GM21737 (cell line): ENCODE results near the gene PRR19.
"Not testable (repeated sequence)": the region's sequence is repeated elsewhere in the genome, so short reads cannot be mapped to it uniquely, and the experiment has no call there.

ENCODE experiments used
- ATAC-seq: cut with Tn5 transposase; IDR thresholded peaks from one replicate; pipeline ENCODE4 v1.9.1; 2021; ENCODE audit warnings: mild to moderate bottlenecking, moderate library complexity; ENCODE audit not compliant: unreplicated experiment

PRR19 gene, protein sequence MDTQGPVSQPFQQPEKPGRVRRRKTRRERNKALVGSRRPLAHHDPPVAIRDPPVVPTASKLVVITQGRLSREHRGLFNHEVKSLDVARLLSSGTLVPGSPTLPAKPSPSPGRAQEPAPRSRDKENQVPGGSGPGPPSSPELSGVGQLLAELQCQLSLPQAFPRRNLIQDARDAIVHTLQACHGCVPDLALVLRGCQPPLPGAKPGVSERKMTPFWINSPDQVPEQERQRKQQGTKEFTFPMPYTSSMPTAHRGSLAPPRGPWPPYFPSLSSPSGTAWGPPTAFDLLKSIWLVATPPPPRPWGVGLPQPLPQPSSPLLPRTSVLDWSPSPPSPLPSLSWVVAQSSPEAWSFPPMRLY

DNA sequence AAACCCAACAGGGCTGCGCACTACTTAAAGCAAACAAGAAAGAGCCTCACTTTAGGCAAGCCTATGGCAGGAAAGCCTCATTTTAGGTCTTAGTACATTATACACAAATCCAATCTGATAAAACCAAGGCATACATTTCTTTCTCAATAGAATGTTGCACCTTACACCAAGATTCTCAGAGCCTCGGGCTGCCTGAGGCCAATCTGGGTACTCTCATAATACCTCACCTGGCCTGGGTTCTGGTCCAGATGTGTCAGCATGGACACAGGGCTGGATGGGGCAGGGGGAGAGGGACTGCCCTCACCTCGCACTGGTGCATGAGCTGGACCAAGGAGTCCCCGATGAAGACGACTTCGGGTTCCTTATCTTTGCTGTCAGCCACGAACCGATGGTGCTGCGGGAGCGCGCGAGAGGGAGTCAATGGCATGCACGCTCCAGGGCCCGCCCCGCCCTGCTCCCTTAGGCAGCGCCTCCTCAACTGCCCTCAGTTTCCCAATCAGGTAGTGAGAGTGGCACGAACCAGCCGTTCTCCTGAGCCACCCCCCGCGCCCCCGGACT is at the start of gene PRR19:
PRR19 (plus strand) TSS at position 487 of the 558 bp plus-strand sequence. CDS start 7,453 bp downstream, outside the sequence.
- no peak for ATAC-seq

DNA sequence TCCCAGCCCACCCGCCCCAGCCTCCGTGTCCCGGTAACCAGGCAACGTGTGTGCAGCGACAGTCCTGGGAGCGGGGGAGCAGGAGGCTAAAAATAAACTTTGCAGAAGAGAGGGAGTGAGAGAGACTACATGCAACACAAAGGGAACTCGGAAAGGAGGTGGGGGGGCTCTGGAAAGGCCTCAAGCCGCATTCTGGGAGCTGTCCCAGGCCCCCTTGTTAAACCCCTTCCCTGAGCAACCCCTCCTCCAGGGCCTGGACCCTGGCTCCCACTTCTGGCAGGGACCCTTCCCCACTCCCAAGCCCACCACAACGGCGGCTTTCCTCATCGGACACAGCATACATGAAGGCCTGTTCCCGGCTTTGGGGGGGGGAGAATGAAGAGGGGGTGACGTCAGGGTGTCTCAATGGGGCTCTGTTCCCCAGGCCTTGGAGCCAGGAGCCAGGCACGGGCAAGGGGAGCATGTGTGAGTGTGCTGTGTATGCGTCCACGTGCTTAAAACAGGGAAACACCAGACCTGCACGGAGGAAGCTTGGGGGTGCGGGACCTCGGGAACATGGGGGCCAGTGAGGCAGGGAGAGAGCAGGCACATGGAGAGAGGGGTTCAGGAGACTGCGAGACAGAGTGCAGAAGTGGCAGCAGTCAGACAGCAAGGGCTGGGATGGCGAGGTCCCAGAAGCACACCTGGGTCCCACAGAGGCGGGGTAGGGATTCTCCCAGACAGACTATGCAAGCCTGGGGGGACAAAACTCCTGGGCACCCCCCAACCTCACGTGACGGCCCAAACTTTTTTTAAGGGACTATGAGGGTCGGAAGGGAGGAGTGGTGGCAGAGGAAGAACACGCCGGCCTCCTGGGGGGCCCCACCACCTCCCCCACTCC is 49.3 kb upstream of the PRR19 start:
- no peak for ATAC-seq

DNA sequence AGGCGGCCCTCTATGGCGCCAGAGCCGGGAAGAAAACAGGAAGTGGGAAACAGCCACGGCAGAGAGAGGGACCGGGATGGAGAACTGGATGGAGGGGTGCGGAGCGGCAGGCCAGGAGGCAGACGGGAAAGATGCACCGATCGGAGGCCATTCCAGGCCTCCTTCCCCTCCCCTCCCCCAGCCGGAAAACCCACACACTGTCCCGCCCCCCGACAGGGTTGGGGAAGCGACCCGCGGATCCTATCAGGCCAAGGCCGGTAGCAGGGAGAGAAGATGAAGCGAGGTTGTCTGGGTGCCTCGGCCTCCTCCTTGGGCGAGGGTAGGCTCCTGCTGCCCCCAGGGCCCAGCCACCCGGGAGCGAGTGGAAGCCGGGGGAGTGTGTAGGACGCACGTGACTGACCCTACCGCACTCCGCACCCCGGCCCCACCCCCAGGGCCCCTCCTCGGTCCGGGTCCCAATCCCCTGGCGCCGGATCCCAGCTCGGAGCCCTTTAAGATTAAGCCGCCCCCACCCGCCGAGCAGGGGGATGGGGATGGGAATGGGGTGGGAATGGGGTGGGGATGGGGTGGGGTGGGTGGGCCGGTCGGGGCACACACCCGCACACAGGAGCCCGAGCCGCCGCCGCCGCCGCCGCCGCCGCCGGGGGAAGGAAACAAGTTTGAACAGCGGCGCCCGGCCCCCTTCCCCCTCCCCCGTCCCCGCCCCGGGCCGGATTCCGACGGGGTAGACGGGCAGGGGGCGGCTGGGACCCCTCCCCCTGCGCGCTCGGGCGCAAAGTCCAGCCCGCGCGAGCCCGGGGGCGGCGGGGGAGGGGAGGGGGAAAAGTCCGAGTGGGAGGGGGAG is 48.5 kb upstream of the PRR19 start:
- no peak for ATAC-seq

DNA sequence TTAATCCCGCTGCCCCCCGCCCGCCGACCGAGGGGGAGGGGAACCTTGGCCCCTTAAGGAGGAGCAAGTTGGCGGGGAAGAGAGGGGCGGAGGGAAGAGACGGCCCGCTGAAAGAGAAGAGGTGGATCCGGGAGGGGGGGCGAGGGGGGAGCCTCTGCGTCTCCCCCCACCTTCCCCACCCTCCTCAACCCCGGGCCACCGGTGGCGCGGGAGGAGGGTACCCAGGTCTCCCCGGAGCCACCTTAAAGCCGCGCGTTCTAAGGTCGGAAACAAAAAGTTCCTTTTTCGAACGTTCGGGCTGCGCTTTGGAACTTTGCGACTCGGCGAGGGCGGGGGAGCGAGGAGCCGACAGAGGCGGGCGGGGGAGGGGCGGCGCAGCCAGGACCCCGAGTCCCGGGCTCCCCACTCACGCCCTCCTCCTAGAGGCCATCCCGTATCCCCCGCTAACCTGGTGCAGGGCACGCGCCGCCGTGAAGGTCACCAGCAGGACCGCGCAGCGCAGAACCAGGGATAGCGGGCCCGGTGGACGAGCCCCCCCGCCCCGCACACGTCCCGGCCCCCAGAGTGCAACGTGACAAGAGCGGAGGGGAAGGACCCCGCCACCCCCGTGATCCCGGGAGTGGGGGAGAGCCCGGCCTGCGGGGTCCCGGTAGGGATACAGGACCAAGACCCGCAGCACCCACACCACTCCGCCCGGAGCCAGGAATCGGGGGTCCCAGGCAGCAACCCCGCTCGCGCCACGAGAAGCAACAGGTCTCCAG is 47.7 kb upstream of the PRR19 start:
- ATAC-seq, result no peak

DNA sequence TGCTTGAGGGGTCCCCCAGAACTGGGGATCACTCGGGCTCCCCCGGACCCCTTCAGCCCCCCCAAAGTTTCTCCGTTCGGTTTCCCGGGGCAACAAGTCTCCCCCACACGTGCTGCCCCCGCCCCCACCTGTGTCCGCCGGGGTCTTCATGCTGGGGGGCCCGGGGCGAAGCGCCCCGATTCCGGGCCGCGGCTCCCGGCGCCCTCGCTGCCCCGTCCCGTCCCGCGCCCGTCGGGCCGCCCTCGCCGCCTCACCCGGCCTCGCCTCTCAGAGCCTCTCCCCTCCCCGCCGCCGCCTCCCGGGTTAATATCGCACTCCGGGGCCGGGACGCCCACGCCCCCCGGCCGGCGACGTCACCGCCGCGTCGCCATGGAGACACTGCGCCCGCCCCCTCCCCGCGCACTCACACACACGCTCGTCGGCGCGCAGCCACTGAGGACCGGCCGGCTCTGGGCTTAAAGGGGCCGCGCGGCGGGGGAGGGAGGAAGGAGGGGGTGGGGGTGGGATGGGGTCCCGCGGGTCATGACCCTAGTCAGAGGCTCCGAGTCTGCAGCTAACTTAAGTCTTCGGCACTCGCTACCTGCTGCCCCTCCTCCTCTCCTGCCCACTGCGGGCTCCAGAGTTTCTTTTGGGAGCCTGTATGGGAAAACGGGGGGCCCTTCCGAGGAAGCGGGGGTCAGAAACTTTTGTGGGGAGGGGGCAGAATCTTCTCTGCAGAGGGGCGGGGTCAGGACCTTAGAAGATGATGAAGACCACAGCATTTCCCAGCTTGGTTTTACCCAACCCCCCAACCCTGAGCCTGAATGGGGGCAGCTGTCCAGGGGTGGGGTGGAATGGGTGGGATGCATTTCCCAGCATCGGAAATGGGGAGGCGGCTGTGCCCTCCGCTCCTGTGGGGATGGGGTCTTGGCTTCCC is 46.8 kb upstream of the PRR19 start, which contains the start of gene ERF:
ERF (minus strand) TSS at position 279 of the 916 bp plus-strand sequence; CDS start at position 150, 129 bp downstream.
- ATAC-seq, result peak; percentile 58

DNA sequence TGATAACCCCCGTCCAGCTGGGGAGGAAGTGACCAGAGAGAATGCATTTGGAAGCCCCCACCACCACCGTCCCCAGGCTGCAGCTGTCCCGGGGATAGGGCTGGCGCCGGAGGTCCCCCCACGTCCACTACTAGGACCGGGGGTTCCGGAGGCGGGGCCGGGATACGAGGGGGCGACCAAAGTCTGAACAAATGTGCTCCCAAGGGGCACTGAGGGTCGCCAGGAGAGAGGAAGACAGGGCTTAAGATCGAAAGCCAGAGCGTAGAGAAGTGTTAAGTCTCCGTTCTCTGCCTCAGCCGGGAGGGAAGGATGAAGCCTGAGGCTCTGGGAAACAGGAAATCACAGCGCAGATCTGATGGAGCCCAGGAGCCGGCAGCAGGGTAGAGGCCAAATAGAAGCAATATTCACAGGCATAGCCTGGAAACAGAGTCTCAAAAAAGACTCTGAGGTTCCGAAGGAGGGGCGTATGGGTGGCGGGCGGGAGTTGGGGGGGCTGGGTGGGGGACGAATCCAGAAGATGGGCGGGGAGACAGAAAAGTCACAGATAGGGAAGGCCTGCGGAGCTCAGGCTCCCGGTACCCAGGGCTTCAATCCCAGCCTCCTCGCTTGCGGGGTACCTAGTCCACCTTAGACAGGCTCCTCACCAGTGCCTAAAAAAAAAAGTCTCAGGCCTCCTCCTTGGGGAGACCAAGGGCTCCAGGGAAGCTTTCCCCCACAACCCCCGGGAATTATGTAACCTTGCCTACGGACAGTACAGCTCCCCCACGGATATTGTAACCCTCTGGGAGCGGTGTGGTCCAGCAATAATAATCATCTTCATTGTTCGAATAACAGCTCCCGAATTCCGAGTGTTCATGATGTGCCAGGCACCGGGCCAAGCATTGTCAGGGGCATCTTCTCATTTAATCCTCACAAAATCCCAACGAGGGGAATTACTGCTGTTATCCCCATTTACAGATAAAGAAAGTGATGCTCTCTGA is 45.9 kb upstream of the PRR19 start:
- ATAC-seq, result no peak

DNA sequence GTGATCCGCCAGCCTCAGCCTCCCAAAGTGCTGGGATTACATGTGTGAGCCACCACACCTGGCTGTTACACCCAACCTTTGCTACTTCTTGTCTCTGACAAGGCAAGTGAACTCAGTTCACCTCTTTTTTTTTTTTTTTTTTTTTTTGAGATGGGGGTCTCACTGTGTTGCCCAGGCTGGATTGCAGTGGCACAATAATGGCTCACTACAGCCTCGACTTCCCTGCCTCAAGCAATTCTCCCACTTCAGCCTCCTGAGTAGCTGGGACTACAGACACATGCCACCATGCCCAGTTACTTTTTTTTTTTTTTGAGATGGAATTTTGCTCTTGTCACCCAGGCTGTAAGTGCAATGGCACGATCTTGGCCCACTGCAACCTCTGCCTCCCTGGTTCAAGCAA is 44.1 kb upstream of the PRR19 start:
- ATAC-seq, result not testable (repeated sequence)

DNA sequence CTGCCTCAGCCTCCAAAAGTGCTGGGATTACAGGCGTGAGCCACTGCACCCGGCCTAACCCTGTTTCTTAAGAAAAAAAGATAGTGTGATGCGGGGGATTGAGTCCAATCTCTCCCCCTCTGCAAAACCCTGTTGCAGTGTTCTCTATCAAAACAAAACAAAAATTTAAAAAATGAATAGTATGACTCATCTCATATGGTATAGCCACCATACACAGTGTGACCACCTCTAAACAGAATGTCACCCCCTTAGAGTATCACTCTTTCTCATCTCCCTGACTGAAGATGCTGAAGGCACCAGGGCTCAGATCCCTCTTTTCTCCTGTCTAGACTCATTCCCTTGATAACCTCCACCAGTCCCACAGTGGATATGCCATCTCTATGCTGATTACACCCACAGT is 40.2 kb upstream of the PRR19 start:
- no peak for ATAC-seq

DNA sequence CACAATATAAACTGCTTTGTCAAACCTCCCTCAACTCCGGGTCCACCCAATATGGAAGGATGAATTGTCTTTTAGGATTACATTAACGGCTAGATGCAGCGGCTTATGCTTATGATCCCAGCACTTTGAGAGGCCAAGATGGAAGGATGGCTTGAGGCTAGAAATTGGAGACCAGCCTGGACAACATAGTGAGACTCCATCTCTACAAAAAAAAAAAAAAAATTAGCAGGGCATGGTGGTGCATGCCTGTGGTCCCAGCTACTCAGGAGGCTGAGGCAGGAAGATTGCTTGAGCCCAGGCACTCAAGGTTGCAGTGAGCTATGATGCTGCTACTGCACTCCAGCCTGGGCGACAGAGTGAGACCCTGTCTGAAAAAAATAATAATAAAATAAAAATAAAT is 35.8 kb upstream of the PRR19 start:
- ATAC-seq, result not testable (repeated sequence)

DNA sequence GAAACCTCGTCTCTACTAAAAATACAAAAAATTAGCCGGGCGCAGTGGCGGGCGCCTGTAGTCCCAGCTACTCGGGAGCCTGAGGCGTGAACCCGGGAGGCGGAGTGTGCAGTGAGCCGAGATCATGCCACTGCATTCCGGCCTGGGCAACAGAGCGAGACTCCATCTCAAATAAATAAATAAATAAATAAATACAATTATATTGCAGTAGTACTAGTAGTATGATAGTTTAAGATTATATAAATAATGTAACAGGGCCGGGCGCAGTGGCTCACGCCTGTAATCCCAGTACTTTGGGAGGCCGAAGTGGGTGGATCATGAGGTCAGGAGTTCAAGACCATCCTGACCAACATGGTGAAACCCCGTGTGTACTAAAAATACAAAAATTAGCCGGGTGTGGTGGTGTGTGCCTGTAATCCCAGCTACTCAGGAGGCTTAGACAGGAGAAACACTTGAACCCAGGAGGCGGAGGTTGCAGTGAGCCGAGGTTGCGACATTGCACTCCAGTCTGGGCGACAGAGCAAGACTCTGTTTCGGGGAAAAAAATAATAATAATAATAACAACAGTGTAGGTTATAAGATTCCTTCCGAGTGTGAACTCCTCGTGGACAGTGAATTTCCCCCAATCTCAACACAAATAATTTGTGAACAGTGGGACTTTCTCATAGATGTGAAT is 34.9 kb upstream of the PRR19 start:
- not testable (repeated sequence) for ATAC-seq

DNA sequence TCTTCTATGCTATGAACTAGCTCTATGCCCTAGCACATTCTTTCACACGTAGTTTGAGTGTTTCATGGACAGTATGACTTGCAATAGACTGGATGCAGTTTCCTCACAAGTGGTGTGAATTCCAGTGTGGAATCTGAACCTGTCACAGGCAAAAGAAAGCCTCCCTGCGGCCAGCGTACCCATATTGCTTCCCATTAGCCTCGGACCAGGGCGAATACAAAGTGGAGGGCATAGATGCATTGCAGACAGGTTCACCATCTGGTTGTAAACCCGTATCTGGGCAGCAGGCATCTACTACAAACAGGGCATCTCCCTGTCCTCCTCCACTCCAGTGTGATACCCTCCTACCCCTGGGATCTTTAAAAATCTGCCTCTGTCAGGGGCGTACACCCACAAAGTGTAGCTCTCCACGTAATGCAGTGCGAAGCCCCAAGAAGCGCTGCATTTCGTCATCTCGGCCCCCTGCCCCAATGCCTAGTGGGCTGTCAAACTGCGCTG is 34.2 kb upstream of the PRR19 start:
- ATAC-seq, result no peak

DNA sequence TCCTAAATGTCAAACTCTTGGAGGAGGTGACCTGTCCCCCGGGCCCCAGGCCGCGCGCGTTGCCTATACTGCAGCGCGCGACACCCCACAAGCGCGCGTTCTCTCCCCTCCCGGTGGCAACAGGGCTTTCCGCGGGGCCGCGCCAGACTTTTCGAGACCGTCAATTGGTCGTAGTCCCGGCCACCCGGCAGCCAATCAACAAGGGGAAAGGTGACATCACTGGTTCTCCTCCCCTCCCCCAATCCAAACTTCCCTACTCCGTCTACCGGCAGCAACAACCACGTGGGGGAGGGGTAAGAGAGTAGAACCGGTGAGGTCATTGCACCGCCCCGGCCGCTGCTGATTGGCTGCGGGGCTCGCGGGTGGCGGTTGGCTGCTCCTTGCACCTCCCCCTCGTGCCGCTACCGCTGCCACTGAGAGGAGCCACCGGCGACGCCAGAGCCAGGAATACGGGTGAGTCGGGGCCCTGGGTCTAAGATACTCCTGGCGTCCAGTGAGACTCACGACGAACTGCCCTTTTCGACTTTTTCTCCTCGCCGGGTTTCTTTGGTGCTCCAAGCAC is 33.7 kb upstream of the PRR19 start:
- ATAC-seq, result peak; percentile 46

DNA sequence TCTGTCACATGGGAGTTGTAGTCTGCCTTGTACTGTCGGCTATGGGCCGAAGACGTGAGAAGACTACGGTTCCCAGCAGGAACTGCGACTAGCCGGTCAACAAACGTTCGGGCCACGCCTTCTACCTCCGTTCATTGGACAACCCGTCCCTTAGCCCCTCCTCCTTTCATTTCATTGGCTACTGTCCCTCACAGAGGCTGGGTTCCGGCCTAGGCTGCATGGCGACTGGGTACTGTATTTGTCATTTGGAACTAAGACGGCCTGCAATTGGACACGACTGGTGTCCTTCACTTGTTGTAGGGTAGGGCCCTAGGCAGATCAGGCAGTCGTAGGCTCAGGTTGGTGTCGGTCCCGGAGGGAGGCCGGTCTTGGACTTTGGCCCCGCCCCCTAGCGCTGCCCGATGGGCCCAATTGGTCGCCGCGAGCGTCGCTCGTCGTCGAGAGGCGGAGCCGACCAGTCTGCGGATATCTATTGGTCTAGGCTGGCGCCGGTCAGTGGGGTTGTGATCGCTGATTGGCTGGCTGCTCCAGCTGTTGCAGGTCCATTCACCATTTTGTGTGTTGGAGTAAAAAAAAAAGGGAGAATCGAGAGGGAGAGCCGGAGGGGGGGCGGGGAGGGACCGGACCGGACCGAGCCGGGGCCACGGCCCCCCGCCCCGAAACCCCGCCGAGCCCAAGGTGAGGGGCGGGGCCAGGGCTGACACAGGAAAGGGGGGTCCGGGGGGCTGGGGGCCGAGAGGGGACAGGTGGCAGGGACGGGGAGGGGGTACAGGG is 33.0 kb upstream of the PRR19 start, which contains the start of gene CIC:
CIC (plus strand) TSS at position 549 of the 774 bp plus-strand sequence. CDS start 2,532 bp downstream, outside the sequence.
- peak; percentile 82 for ATAC-seq

DNA sequence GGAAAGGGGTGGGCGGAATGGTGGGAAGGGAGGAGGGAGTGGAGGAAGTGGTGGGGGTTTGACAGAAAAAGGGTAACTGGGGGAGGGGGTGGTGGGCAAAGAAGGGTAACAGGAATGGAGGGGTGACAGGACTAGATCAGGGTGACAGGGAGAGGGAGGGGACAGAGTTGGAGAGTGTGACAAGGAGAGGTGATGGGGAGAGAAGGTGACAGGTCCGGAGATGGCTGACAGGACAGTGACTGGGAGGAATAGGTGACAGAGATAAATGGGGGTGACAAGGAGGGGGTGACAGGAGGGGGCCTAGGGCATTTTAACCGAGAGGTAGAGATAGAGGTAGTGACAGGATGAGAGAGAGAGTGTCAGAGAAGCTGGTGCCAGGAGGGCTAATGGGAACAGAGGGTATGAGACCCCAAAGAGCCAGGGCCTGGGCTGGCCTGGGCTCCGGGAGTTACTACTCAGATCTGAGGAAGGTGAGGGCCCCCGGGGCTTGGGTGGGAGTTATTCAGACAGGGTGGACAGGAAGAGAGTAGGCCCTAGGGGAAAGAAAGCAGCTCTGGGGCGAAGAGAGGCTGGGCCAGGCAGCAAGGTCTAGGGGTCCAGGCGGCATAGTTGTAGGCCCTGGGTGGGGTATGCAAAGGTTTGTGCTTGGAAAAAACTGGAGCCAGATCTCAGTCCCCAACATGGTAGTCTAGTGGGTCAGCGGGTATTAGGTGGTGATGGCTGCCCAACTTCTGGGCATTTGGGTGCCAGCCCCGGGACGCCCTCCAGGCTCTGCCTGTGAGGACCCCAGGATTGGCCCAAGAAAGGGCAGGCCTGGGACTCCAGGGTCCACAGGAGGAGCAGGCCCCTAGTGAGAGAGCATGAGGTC is 32.2 kb upstream of the PRR19 start:
- ATAC-seq, result no peak
